Measurements from ENCODE around the gene SPAG16. TPM values are rescaled to one million over a fixed set of nuclear protein-coding genes. Genes with fewer than 3 reads are reported as not detected.

The SPAG16 gene
- total RNA-seq, 1 experiment from 2014 or later: 16.0 TPM

DNA sequence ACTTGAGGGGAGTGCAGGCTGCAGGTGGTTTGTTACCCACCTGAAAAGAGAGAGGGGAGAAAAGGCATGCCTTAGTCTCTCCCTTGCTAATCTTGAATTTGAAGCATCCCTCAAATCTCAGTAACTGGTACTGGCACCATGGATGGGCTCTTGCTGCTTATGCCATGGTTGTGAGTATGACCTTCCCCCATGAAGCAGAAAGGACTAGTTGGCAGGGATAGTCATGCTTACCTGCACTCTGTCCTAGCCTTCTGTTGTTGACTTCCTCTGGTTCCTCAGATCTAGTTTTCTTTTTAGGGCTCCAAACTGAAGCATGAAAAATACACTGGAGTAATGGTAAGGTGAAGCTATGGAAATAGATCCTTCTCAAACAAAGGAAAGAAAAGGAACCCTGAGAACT is 191.2 kb downstream of the SPAG16 start (continued):
- TF ChIP-seq, protein P1, sequence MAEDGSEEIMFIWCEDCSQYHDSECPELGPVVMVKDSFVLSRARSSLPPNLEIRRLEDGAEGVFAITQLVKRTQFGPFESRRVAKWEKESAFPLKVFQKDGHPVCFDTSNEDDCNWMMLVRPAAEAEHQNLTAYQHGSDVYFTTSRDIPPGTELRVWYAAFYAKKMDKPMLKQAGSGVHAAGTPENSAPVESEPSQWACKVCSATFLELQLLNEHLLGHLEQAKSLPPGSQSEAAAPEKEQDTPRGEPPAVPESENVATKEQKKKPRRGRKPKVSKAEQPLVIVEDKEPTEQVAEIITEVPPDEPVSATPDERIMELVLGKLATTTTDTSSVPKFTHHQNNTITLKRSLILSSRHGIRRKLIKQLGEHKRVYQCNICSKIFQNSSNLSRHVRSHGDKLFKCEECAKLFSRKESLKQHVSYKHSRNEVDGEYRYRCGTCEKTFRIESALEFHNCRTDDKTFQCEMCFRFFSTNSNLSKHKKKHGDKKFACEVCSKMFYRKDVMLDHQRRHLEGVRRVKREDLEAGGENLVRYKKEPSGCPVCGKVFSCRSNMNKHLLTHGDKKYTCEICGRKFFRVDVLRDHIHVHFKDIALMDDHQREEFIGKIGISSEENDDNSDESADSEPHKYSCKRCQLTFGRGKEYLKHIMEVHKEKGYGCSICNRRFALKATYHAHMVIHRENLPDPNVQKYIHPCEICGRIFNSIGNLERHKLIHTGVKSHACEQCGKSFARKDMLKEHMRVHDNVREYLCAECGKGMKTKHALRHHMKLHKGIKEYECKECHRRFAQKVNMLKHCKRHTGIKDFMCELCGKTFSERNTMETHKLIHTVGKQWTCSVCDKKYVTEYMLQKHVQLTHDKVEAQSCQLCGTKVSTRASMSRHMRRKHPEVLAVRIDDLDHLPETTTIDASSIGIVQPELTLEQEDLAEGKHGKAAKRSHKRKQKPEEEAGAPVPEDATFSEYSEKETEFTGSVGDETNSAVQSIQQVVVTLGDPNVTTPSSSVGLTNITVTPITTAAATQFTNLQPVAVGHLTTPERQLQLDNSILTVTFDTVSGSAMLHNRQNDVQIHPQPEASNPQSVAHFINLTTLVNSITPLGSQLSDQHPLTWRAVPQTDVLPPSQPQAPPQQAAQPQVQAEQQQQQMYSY (CRISPR knock-in tag; IDR thresholded peaks at IDR 0.05): no peak
- TF ChIP-seq CREB1 (CRISPR knock-in tag; IDR thresholded peaks at IDR 0.05) (no peak), SMAD3 (CRISPR knock-in tag; IDR thresholded peaks at IDR 0.05; ENCODE audit: borderline replicate concordance) (no peak), CDX4 (CRISPR knock-in tag; IDR thresholded peaks at IDR 0.05; ENCODE audit: borderline replicate concordance) (no peak), ZNF121 (CRISPR knock-in tag; IDR thresholded peaks at IDR 0.05) (no peak), JUN (CRISPR knock-in tag; IDR thresholded peaks at IDR 0.05) (no peak), PRRX2 (CRISPR knock-in tag; IDR thresholded peaks at IDR 0.05) (no peak), NR2C2 (CRISPR knock-in tag; IDR thresholded peaks at IDR 0.05) (no peak), ZNF671 (CRISPR knock-in tag; IDR thresholded peaks at IDR 0.05) (no peak)
- TF ChIP-seq, protein P2, sequence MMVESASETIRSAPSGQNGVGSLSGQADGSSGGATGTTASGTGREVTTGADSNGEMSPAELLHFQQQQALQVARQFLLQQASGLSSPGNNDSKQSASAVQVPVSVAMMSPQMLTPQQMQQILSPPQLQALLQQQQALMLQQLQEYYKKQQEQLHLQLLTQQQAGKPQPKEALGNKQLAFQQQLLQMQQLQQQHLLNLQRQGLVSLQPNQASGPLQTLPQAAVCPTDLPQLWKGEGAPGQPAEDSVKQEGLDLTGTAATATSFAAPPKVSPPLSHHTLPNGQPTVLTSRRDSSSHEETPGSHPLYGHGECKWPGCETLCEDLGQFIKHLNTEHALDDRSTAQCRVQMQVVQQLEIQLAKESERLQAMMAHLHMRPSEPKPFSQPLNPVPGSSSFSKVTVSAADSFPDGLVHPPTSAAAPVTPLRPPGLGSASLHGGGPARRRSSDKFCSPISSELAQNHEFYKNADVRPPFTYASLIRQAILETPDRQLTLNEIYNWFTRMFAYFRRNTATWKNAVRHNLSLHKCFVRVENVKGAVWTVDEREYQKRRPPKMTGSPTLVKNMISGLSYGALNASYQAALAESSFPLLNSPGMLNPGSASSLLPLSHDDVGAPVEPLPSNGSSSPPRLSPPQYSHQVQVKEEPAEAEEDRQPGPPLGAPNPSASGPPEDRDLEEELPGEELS (CRISPR knock-in tag; IDR thresholded peaks at IDR 0.05): no peak

GRCh38 chr2:213476641-213477040 is 192.4 kb downstream of the SPAG16 start:
- DNase-seq (ENCODE audit: low spot score) (no peak), ATAC-seq (no peak)
- CTCF ChIA-PET: no interaction called here
- Mint-ChIP-seq H3K4me1 (no peaks in the 10 kb centered on the region), H3K27me3 (ENCODE audit: low read depth) (no peaks in the 10 kb centered on the region; the same call in 1 of the 2 replicates), H3K9me3 (peaks cover 78% of the 10 kb centered on the region), H3K36me3 (peaks cover 51% of the 10 kb centered on the region), H3K4me3 (no peak overlapping the region), H3K27ac (no peak overlapping the region)
- TF ChIP-seq, protein P3, sequence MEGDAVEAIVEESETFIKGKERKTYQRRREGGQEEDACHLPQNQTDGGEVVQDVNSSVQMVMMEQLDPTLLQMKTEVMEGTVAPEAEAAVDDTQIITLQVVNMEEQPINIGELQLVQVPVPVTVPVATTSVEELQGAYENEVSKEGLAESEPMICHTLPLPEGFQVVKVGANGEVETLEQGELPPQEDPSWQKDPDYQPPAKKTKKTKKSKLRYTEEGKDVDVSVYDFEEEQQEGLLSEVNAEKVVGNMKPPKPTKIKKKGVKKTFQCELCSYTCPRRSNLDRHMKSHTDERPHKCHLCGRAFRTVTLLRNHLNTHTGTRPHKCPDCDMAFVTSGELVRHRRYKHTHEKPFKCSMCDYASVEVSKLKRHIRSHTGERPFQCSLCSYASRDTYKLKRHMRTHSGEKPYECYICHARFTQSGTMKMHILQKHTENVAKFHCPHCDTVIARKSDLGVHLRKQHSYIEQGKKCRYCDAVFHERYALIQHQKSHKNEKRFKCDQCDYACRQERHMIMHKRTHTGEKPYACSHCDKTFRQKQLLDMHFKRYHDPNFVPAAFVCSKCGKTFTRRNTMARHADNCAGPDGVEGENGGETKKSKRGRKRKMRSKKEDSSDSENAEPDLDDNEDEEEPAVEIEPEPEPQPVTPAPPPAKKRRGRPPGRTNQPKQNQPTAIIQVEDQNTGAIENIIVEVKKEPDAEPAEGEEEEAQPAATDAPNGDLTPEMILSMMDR (IDR thresholded peaks at IDR 0.05): no peak
- TF ChIP-seq SMAD4 (CRISPR knock-in tag; IDR thresholded peaks at IDR 0.05) (no peak), FOXJ3 (CRISPR knock-in tag; IDR thresholded peaks at IDR 0.05; ENCODE audit: borderline replicate concordance) (no peak), TEAD4 (CRISPR knock-in tag; IDR thresholded peaks at IDR 0.05) (no peak), TP53 (CRISPR knock-in tag; IDR thresholded peaks at IDR 0.05) (no peak), MXD4 (CRISPR knock-in tag; IDR thresholded peaks at IDR 0.05; ENCODE audit: borderline replicate concordance) (no peak), NFATC4 (CRISPR knock-in tag; IDR thresholded peaks at IDR 0.05) (no peak), ATF6 (CRISPR knock-in tag; IDR thresholded peaks at IDR 0.05) (no peak), ERG (CRISPR knock-in tag; IDR thresholded peaks at IDR 0.05) (no peak)
- TF ChIP-seq, protein P4, sequence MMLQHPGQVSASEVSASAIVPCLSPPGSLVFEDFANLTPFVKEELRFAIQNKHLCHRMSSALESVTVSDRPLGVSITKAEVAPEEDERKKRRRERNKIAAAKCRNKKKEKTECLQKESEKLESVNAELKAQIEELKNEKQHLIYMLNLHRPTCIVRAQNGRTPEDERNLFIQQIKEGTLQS (CRISPR knock-in tag; conservative IDR thresholded peaks at IDR 0.05): no peak
- POLR2A ChIA-PET: no interaction called here
